GM23338 (cell line): ENCODE data around the gene EIF2S3B.

ENCODE experiments used
- CREB1 ChIP-seq: fragments of 250-450 bp; sonication (Bioruptor Pico); IDR thresholded peaks from 2 replicates; pipeline ENCODE4 v1.5.0; 2020; ENCODE audit warnings: low read depth, mild to moderate bottlenecking, moderate library complexity
- EZH2 ChIP-seq: fragments of 200-600 bp; sonication (generic); IDR thresholded peaks from one replicate; pipeline ENCODE4 v1.8.0; 2017; ENCODE audit warnings: antibody characterized with exemption, mild to moderate bottlenecking, low read depth; ENCODE audit not compliant: unreplicated experiment
- EZH2phosphoT487 ChIP-seq: fragments of 200-600 bp; sonication (generic); IDR thresholded peaks from one replicate; pipeline ENCODE4 v1.8.1; 2018; ENCODE audit warnings: antibody characterized with exemption; ENCODE audit not compliant: unreplicated experiment
- JUNB ChIP-seq: IDR thresholded peaks from one replicate; pipeline ENCODE4 v1.6.1; 2016; ENCODE audit warnings: antibody characterized with exemption; ENCODE audit not compliant: unreplicated experiment
- NANOG ChIP-seq: IDR thresholded peaks from 2 replicates; pipeline ENCODE4 v1.6.1; 2016; ENCODE audit warnings: antibody characterized with exemption, borderline replicate concordance
- POLR2AphosphoS5 ChIP-seq: IDR thresholded peaks from 2 replicates; pipeline ENCODE4 v1.6.1; 2016; ENCODE audit warnings: antibody characterized with exemption, low read depth
- STAT1 ChIP-seq: IDR thresholded peaks from one replicate; pipeline ENCODE4 v1.6.1; 2016; ENCODE audit warnings: antibody characterized with exemption; ENCODE audit not compliant: unreplicated experiment
- ZNF114 ChIP-seq: fragments of 250-450 bp; sonication (Bioruptor Pico); IDR thresholded peaks from 2 replicates; pipeline ENCODE4 v1.5.0; 2020; ENCODE audit warnings: mild to moderate bottlenecking, moderate library complexity
- TF ChIP-seq, protein P1 (sequence below), 2 experiments: fragments of 200-600 bp in 1 of 2; sonication (generic) in 1 of 2; conservative IDR thresholded peaks; 2 replicates each; pipeline versions ENCODE4 v1.5.1 to v1.6.1; 2016 to 2017; ENCODE audit warnings: antibody characterized with exemption in 2 of 2, low read depth in 2 of 2, mild to moderate bottlenecking in 2 of 2, moderate library complexity in 1 of 2
- TF ChIP-seq, protein P2 (sequence below): IDR thresholded peaks from 2 replicates; pipeline ENCODE4 v1.6.1; 2016; ENCODE audit warnings: antibody characterized with exemption
- TF ChIP-seq, protein P3 (sequence below): IDR thresholded peaks from one replicate; pipeline ENCODE4 v1.6.1; 2018; ENCODE audit warnings: antibody characterized with exemption; ENCODE audit not compliant: unreplicated experiment
- TF ChIP-seq, protein P4 (sequence below): fragments of 250-450 bp; sonication (Bioruptor Pico); IDR thresholded peaks from 2 replicates; pipeline ENCODE4 v1.5.0; 2020; ENCODE audit warnings: mild to moderate bottlenecking, moderate library complexity

DNA sequence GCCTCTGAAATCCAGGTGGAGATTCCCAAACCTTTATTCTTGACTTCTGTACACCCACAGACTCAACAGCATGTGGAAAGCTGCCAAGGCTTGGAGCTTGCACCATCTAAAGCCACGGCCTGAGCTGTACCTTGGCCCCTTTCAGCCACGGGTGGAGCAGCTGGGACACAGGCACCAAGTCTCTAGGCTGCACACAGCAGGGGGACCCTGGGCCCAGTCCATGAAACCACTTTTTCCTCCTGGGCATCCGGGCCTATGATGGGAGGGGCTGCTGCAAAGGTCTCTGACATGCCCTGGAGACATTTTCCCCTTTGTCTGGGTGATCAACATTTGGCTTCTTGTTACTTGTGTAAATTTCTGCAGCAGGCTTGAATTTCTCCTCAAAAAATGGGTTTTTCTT, 32.0 kb downstream of the EIF2S3B start:
- no peak for TF ChIP-seq EZH2
- TF ChIP-seq, protein P1, sequence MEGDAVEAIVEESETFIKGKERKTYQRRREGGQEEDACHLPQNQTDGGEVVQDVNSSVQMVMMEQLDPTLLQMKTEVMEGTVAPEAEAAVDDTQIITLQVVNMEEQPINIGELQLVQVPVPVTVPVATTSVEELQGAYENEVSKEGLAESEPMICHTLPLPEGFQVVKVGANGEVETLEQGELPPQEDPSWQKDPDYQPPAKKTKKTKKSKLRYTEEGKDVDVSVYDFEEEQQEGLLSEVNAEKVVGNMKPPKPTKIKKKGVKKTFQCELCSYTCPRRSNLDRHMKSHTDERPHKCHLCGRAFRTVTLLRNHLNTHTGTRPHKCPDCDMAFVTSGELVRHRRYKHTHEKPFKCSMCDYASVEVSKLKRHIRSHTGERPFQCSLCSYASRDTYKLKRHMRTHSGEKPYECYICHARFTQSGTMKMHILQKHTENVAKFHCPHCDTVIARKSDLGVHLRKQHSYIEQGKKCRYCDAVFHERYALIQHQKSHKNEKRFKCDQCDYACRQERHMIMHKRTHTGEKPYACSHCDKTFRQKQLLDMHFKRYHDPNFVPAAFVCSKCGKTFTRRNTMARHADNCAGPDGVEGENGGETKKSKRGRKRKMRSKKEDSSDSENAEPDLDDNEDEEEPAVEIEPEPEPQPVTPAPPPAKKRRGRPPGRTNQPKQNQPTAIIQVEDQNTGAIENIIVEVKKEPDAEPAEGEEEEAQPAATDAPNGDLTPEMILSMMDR (conservative IDR thresholded peaks at IDR 0.05; ENCODE audit: low read depth in 2 of 2), result no peak
- no peak for TF ChIP-seq POLR2AphosphoS5
- TF ChIP-seq STAT1, result no peak
- TF ChIP-seq CREB1 (CRISPR knock-in tag), result no peak
- no peak for TF ChIP-seq EZH2phosphoT487
- TF ChIP-seq, protein P2, sequence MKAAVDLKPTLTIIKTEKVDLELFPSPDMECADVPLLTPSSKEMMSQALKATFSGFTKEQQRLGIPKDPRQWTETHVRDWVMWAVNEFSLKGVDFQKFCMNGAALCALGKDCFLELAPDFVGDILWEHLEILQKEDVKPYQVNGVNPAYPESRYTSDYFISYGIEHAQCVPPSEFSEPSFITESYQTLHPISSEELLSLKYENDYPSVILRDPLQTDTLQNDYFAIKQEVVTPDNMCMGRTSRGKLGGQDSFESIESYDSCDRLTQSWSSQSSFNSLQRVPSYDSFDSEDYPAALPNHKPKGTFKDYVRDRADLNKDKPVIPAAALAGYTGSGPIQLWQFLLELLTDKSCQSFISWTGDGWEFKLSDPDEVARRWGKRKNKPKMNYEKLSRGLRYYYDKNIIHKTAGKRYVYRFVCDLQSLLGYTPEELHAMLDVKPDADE, result no peak
- TF ChIP-seq, protein P3, sequence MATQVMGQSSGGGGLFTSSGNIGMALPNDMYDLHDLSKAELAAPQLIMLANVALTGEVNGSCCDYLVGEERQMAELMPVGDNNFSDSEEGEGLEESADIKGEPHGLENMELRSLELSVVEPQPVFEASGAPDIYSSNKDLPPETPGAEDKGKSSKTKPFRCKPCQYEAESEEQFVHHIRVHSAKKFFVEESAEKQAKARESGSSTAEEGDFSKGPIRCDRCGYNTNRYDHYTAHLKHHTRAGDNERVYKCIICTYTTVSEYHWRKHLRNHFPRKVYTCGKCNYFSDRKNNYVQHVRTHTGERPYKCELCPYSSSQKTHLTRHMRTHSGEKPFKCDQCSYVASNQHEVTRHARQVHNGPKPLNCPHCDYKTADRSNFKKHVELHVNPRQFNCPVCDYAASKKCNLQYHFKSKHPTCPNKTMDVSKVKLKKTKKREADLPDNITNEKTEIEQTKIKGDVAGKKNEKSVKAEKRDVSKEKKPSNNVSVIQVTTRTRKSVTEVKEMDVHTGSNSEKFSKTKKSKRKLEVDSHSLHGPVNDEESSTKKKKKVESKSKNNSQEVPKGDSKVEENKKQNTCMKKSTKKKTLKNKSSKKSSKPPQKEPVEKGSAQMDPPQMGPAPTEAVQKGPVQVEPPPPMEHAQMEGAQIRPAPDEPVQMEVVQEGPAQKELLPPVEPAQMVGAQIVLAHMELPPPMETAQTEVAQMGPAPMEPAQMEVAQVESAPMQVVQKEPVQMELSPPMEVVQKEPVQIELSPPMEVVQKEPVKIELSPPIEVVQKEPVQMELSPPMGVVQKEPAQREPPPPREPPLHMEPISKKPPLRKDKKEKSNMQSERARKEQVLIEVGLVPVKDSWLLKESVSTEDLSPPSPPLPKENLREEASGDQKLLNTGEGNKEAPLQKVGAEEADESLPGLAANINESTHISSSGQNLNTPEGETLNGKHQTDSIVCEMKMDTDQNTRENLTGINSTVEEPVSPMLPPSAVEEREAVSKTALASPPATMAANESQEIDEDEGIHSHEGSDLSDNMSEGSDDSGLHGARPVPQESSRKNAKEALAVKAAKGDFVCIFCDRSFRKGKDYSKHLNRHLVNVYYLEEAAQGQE, result no peak
- TF ChIP-seq ZNF114 (CRISPR knock-in tag), result no peak
- no peak for TF ChIP-seq JUNB
- no peak for TF ChIP-seq NANOG
- TF ChIP-seq, protein P4, sequence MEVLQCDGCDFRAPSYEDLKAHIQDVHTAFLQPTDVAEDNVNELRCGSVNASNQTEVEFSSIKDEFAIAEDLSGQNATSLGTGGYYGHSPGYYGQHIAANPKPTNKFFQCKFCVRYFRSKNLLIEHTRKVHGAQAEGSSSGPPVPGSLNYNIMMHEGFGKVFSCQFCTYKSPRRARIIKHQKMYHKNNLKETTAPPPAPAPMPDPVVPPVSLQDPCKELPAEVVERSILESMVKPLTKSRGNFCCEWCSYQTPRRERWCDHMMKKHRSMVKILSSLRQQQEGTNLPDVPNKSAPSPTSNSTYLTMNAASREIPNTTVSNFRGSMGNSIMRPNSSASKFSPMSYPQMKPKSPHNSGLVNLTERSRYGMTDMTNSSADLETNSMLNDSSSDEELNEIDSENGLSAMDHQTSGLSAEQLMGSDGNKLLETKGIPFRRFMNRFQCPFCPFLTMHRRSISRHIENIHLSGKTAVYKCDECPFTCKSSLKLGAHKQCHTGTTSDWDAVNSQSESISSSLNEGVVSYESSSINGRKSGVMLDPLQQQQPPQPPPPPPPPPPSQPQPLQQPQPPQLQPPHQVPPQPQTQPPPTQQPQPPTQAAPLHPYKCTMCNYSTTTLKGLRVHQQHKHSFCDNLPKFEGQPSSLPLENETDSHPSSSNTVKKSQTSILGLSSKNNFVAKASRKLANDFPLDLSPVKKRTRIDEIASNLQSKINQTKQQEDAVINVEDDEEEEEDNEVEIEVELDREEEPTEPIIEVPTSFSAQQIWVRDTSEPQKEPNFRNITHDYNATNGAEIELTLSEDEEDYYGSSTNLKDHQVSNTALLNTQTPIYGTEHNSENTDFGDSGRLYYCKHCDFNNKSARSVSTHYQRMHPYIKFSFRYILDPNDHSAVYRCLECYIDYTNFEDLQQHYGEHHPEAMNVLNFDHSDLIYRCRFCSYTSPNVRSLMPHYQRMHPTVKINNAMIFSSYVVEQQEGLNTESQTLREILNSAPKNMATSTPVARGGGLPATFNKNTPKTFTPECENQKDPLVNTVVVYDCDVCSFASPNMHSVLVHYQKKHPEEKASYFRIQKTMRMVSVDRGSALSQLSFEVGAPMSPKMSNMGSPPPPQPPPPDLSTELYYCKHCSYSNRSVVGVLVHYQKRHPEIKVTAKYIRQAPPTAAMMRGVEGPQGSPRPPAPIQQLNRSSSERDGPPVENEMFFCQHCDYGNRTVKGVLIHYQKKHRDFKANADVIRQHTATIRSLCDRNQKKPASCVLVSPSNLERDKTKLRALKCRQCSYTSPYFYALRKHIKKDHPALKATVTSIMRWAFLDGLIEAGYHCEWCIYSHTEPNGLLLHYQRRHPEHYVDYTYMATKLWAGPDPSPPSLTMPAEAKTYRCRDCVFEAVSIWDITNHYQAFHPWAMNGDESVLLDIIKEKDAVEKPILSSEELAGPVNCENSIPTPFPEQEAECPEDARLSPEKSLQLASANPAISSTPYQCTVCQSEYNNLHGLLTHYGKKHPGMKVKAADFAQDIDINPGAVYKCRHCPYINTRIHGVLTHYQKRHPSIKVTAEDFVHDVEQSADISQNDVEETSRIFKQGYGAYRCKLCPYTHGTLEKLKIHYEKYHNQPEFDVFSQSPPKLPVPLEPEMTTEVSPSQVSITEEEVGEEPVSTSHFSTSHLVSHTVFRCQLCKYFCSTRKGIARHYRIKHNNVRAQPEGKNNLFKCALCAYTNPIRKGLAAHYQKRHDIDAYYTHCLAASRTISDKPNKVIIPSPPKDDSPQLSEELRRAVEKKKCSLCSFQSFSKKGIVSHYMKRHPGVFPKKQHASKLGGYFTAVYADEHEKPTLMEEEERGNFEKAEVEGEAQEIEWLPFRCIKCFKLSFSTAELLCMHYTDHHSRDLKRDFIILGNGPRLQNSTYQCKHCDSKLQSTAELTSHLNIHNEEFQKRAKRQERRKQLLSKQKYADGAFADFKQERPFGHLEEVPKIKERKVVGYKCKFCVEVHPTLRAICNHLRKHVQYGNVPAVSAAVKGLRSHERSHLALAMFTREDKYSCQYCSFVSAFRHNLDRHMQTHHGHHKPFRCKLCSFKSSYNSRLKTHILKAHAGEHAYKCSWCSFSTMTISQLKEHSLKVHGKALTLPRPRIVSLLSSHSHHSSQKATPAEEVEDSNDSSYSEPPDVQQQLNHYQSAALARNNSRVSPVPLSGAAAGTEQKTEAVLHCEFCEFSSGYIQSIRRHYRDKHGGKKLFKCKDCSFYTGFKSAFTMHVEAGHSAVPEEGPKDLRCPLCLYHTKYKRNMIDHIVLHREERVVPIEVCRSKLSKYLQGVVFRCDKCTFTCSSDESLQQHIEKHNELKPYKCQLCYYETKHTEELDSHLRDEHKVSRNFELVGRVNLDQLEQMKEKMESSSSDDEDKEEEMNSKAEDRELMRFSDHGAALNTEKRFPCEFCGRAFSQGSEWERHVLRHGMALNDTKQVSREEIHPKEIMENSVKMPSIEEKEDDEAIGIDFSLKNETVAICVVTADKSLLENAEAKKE (CRISPR knock-in tag), result no peak
